ENCODE measurements around the gene MRPL53.

Gene MRPL53

DNA sequence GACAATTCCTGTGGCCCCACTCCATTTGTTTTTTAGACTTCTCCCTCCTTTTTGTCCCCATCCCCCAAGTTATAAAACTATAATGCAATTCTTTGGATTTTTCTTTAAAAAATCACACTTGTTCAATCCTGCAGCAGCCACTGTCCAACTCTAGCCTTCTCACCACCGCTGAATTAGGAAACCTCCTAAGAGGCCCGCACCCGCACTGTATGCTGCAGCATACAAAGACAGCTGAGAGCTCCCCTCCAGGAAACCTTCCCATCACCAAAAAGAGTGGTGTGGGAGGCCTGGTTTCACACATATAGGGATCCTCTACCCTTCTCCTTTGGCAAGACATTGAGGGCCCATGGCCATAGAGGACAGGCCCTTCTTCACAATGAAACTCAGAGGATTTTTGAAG is 32.1 kb upstream of the MRPL53 start:
- no peak for DNase-seq (ENCODE audit: extremely low read depth, low read depth)
- TF ChIP-seq, protein P1, sequence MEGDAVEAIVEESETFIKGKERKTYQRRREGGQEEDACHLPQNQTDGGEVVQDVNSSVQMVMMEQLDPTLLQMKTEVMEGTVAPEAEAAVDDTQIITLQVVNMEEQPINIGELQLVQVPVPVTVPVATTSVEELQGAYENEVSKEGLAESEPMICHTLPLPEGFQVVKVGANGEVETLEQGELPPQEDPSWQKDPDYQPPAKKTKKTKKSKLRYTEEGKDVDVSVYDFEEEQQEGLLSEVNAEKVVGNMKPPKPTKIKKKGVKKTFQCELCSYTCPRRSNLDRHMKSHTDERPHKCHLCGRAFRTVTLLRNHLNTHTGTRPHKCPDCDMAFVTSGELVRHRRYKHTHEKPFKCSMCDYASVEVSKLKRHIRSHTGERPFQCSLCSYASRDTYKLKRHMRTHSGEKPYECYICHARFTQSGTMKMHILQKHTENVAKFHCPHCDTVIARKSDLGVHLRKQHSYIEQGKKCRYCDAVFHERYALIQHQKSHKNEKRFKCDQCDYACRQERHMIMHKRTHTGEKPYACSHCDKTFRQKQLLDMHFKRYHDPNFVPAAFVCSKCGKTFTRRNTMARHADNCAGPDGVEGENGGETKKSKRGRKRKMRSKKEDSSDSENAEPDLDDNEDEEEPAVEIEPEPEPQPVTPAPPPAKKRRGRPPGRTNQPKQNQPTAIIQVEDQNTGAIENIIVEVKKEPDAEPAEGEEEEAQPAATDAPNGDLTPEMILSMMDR (IDR thresholded peaks at IDR 0.05; ENCODE audit: low read depth, low read length), result no peak

DNA sequence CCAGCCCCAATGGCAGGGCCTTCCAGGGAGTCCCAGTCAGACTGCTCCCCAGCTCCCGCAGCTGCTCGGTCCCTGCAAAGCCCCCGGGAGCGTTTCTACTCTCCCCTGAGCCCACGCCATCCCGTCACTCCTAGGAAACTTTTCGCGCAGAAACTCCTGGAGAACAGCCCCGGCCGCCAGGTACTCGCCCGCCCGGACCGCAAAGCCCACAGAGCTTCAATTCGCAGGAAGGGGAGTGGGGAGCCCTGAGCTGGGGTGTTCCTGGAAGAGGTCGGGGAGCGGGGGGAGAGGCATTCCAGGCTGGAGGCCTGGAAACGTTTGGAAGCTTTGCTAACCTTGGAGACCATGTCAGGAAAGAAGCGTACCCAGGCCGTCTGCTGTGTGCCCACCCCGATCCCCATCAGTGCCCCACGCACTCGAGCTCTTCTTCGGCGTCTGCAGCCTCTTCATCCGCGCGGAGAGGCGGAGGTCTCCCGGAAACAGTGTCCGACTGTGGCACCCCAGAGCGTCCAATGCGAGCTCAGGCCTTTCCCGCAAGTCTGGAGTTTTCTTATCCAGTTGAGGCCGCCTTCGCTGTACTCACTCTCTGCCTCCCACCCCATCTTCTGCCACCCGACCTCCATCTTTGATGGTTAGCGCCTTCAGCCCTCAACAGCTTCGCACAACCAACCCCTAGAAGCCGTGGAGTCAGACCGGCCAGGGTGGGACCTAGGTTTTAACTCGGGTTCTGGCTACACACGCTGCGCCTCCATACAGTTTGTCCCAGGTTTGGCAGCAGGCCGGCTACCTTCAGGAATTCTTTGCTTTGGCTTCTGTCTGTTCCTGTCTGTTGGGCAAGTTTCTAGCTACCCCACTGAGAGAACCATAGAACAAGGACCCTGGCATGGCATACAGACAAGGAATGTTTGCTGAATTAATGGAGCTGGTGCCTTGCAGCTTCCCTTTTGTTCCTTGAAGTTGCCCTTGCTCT is 31.3 kb upstream of the MRPL53 start:
- TF ChIP-seq, protein P1 (IDR thresholded peaks at IDR 0.05; ENCODE audit: low read depth, low read length), result no peak
- no peak for DNase-seq (ENCODE audit: extremely low read depth, low read depth)

DNA sequence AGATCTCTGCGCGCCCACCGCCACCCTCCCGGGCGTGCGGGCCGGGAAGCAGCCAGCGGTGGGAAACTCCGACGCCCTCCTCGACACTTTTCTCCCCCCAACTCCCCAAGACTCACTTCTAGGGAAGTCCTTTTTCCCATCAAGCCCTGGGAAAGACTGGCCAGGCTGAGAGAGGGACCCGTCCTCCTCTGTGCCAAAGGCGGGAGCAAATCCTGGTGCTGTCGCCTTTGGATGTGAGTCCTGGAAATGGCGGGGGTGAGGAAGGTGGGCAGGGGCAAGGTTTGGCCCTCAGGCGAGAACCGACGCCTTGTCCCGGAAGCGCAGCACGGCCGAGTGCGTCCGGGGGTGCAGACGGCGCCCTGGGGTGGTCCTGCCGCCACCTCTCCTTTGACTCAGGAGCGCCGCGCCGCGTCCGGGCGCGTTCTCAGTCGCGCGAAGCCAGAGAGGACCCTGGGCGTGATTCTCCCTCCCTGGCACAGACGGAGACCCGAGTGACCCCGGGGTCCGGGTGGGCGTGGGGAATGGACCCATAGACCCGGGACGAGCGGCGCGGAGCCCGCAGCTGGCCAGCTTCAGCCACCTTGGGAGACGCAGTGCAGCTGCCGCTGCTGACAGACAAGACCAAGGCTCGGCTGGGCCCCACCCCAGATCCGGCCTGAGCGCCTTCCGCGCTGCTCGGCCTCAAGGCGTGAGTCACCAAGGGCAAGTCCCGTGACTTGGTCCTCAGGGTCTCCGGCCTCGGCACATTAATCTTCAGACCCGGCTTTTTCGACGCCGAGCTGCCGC is 30.4 kb upstream of the MRPL53 start:
- DNase-seq (ENCODE audit: extremely low read depth, low read depth), result peak; percentile 50
- TF ChIP-seq, protein P1 (IDR thresholded peaks at IDR 0.05; ENCODE audit: low read depth, low read length), result peak; percentile 42

DNA sequence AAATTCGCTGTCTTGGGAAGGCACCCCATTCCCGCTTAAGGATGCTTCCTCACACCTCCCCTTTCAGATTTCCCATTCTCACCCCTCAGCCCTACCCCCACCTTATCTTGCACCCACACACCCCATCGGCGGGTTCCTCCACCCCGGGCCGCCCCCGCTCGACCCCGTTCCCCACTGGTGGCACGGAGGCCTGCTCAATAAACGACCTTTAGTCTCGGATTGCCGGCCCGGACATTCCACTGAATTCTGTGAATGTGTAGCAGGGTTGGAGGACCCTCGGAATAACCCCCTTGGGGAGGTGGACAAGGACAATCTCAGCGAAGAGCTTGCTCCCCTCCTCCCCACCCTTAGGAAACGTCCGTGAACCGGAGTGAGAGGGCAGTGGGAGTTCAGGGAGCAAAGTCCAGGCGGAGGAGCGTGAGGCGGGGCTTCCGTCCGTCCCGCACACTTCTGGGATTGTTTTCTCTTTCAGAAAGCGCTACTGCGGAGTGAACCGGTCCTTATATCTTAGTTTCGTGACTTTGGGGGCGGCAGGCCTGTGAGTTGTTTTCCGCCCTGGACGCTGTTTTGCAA is 29.8 kb upstream of the MRPL53 start:
- TF ChIP-seq, protein P1 (IDR thresholded peaks at IDR 0.05; ENCODE audit: low read depth, low read length), result no peak
- DNase-seq (ENCODE audit: extremely low read depth, low read depth), result no peak

DNA sequence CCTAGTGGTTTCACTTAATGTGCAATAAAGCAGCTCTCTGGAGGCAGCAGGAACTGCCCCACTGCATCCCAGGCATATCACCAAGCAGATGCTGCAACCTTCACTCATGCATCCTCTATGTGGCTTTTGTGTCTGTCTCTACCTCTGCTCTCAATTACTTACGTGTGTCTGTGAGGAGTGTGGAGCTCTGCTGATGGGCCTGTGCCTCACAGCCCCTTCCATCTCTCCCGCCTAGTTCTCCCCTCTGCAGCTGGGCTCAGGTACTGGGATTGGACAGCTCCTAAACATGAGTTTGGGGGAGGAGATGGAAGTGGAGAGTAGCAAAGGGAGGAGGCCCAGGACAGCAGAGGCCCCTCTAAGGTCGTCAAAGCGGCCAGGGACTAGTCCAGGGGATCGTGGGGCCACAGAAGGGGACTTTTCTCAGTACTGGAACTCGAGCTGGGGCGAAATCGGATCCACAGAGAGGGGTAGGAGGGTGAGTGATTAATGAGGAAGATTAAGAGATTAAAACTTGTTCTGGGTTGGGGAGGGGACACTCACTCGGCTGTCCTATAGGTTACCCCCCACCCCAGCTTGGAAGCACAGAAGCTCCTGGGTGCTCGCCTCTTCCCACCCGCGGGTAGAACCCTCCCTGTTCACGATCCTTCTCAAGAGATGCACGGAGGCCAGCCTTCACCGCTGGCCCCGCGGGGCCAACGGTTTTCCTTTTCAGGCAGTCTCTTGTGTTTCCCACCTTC is 29.0 kb upstream of the MRPL53 start:
- TF ChIP-seq, protein P1 (IDR thresholded peaks at IDR 0.05; ENCODE audit: low read depth, low read length), result no peak
- DNase-seq (ENCODE audit: extremely low read depth, low read depth), result no peak

DNA sequence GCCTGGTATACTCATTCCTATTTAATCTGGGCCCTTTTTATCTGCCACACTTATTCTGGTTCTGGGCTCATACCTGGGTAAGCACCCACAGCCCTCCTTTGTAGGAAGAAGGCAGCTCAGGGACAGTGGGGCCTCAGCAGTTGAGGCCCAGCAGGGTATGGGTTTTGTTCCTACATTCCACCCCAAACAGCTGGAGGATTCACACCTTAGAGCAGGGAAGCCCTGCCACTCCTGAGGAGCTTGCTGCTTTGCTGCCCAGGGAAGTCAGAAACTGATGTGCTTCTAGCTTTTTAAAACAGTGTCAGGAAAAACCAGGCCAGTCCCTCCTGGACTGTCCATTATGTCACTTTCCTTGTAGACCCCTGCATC is 28.1 kb upstream of the MRPL53 start:
- TF ChIP-seq, protein P1 (IDR thresholded peaks at IDR 0.05; ENCODE audit: low read depth, low read length), result no peak
- DNase-seq (ENCODE audit: extremely low read depth, low read depth), result no peak

All from AG09319 (cell line).